Activated naive CD4-positive, alpha-beta T cell treated with anti-CD3 and anti-CD28 coated beads, Interleukin-2, amount 50 U/mL, for 24 hours (primary cell): Measurements from ENCODE around the gene CLP1.
"Not testable (repeated sequence)": the region's sequence is repeated elsewhere in the genome, so short reads cannot be mapped to it uniquely, and the experiment has no call there.

Experiments used
- H3K27ac Mint-ChIP-seq: one replicate; pipeline ENCODE4 v1.8.0; 2021; ENCODE audit warnings: mild to moderate bottlenecking, mixed read lengths
- H3K27me3 Mint-ChIP-seq: one replicate; pipeline ENCODE4 v1.8.0; 2021; ENCODE audit warnings: mixed read lengths
- H3K36me3 Mint-ChIP-seq: one replicate; pipeline ENCODE4 v1.8.0; 2021; ENCODE audit warnings: mixed read lengths
- H3K4me1 Mint-ChIP-seq: one replicate; pipeline ENCODE4 v1.8.0; 2021; ENCODE audit warnings: mixed read lengths
- H3K4me3 Mint-ChIP-seq: one replicate; pipeline ENCODE4 v1.8.0; 2021; ENCODE audit warnings: mild to moderate bottlenecking, mixed read lengths
- H3K9me3 Mint-ChIP-seq: one replicate; pipeline ENCODE4 v1.8.0; 2021; ENCODE audit warnings: mixed read lengths

Gene CLP1

GRCh38 chr11:57648801-57649735 lies 8.5 kb upstream of the CLP1 start:
- Mint-ChIP-seq H3K27ac (peak overlapping the region; percentile 51), H3K36me3 (no peaks in the 10 kb centered on the region), H3K4me3 (peak overlapping the region; percentile 90), H3K9me3 (no peaks in the 10 kb centered on the region), H3K4me1 (peaks cover 49% of the 10 kb centered on the region), H3K27me3 (peaks cover 19% of the 10 kb centered on the region)

DNA sequence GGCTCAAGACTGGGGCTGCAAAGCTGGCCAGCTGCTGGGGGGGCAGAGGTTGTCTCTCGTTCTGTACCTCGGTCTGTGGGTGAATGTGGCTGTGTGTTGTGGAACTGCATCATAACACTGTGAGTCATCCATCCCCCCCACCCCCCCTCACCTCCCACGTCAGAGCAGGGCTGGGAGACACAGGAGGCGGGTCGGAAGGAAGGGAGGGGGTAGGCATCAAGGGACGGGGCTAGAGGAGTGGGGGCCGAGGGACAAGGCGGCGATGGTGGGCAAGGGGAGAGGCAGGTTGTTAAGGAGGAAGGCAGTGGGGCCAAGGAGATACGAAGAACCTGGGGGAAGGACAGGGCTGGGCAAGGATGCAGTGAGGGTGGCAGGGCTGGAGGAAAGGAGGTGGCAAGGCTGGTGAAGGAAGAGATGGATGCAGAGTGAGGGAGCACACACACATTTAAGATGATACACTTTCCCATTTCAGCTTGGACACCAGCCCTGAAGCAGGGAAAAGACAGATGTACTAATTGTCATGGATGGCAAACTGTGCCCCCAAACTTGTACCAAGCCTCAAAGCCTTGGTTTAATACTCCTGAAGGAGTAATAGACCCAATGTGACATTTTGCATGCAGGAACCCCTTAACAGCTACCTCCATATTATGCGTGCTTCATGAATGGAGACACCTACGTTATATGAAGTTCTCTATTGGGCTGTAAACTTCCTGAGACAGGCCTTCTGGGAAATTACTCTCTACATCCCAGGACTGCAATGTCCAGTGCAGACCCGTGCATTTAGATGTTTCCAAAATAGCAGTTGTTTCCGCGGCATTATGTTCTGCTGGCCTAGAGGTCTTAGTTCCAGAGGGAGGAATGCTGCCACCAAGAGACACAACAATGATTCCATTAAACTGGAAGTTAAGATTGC lies 7.5 kb upstream of the CLP1 start, which contains the start of gene YPEL4:
Gene YPEL4 (minus strand): TSS at position 87 of the 913 bp plus-strand sequence. CDS start 2,805 bp downstream, outside the sequence.
- Mint-ChIP-seq H3K4me3 (peak within 1 kb of the TSS; percentile 90), H3K36me3 (no peaks in the 10 kb centered on the region), H3K27ac (peak within 1 kb of the TSS; percentile 51), H3K4me1 (peaks cover 49% of the 10 kb centered on the region), H3K9me3 (no peaks in the 10 kb centered on the region), H3K27me3 (peaks cover 19% of the 10 kb centered on the region)

DNA sequence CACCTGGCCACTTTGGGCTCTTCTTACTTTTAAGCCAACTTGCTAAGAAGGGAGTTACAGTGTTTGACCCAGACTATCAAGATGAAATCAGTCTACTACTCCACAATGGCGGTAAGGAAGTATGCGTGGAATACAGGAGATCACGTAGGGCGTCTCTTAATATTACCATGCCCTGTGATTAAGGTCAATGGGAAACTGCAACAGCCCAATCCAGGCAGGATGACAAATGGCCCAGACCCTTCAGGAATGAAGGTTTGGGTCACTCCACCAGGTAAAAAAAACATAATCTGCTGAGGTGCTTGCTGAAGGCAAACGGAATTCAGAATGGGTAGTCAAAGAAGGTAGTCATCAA lies 6.8 kb upstream of the CLP1 start:
- H3K4me3 Mint-ChIP-seq = no peak overlapping the region
- peaks cover 49% of the 10 kb centered on the region for H3K4me1 Mint-ChIP-seq
- H3K36me3 Mint-ChIP-seq = no peaks in the 10 kb centered on the region
- H3K27me3 Mint-ChIP-seq = peaks cover 17% of the 10 kb centered on the region
- H3K9me3 Mint-ChIP-seq = no peaks in the 10 kb centered on the region
- H3K27ac Mint-ChIP-seq = no peak overlapping the region

GRCh38 chr11:57651408-57651807 lies 6.2 kb upstream of the CLP1 start:
- Mint-ChIP-seq H3K27me3 (peaks cover 11% of the 10 kb centered on the region), H3K36me3 (no peaks in the 10 kb centered on the region), H3K4me1 (peaks cover 48% of the 10 kb centered on the region), H3K4me3 (no peak overlapping the region), H3K9me3 (no peaks in the 10 kb centered on the region), H3K27ac (no peak overlapping the region)

DNA sequence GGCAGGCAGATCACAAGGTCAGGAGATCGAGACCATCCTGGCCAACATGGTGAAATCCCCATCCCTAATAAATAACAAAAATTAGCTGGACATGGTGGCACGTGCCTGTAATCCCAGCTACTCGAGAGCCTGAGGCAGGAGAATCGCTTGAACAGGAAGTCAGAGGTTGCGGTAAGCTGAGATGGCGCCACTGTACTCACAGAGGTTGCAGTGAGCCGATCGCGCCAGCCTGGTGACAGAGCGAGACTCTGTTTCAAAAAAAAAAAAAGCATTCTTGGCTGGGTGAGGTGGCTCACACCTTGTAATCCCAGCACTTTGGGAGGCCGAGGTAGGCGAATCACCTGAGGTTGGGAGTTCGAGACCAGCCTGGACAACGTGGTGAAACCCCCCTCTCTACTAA lies 5.3 kb upstream of the CLP1 start:
- not testable (repeated sequence) for H3K27ac Mint-ChIP-seq

DNA sequence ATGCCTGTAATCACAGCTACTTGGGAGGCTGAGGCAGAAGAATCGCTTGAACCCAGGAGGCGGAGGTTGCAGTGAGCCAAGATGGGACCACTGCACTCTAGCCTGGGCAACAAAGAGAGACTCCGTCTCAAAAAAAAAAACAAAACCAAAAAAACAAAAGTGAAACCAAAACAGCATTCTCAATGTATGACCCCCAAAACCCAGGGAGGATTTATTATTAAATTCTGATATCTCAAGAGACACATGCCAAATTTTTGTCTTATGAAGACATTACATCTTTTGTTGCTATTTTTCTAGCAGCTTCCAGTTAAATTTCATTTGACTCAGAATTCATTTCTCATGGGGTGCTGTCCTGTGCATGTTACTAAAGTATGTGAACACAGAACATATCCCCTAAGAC lies 4.9 kb upstream of the CLP1 start:
- Mint-ChIP-seq H3K36me3 (peaks cover 2% of the 10 kb centered on the region), H3K9me3 (no peaks in the 10 kb centered on the region), H3K27ac (no peak overlapping the region), H3K27me3 (peaks cover 4% of the 10 kb centered on the region), H3K4me3 (peak overlapping the region; percentile 23), H3K4me1 (peaks cover 49% of the 10 kb centered on the region)

More for the DNA sequence above, 5.3 kb upstream of the CLP1 start:
- not testable (repeated sequence) for H3K9me3 Mint-ChIP-seq, H3K27me3 Mint-ChIP-seq, H3K36me3 Mint-ChIP-seq
- peaks cover 46% of the 10 kb centered on the region for H3K4me1 Mint-ChIP-seq
- H3K4me3 Mint-ChIP-seq = peak overlapping the region; percentile 23

- H3K27ac Mint-ChIP-seq = peak overlapping the region; percentile 77
- peaks cover 1% of the 10 kb centered on the region for H3K27me3 Mint-ChIP-seq
- H3K4me1 Mint-ChIP-seq = peaks cover 49% of the 10 kb centered on the region
- H3K9me3 Mint-ChIP-seq = no peaks in the 10 kb centered on the region
- H3K36me3 Mint-ChIP-seq = peaks cover 2% of the 10 kb centered on the region
- no peak overlapping the region for H3K4me3 Mint-ChIP-seq
Measured at GRCh38 chr11:57653163-57653562, 4.4 kb upstream of the CLP1 start.

DNA sequence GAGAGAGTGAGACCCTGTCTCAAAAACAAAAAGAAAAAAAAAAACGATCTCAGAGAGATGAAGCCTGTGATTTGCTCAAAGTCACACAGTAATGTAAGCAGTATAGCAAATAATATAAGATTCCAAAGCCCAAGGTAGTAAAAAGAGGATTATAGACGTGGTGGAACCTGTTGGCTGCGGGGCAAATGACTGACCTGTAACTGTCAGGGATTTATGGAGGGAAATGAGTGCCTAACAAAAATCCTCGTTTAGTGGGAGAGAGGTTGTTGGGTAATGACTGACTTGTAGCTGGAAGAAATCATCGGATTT lies 723 bp upstream of the CLP1 start:
- H3K27me3 Mint-ChIP-seq = no peaks in the 10 kb centered on the region
- peak overlapping the region; percentile 67 for H3K4me3 Mint-ChIP-seq
- H3K9me3 Mint-ChIP-seq = no peaks in the 10 kb centered on the region
- H3K27ac Mint-ChIP-seq = peak overlapping the region; percentile 56
- H3K4me1 Mint-ChIP-seq = peaks cover 38% of the 10 kb centered on the region
- peaks cover 6% of the 10 kb centered on the region for H3K36me3 Mint-ChIP-seq

DNA sequence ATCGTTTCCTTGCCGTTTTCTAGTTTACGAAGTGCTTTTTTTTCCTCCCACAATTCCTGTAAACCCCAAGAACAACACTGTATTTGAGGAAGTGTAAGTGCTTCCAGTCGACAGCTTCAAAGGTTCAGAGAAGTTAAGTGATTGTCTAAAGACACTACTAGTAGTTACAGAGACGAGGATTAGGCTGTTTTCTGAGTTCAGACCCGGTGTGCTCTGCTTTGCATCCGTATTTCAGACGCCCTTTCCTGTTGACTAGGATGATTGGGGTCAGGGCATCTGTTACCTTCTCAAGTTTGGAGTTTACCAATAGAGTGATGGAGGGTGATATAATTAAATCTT lies 430 bp downstream of the CLP1 start:
- Mint-ChIP-seq H3K27ac (peak overlapping the region; percentile 98), H3K36me3 (peaks cover 6% of the 10 kb centered on the region), H3K9me3 (no peaks in the 10 kb centered on the region), H3K4me1 (peaks cover 38% of the 10 kb centered on the region), H3K4me3 (peak overlapping the region; percentile 100), H3K27me3 (no peaks in the 10 kb centered on the region)

DNA sequence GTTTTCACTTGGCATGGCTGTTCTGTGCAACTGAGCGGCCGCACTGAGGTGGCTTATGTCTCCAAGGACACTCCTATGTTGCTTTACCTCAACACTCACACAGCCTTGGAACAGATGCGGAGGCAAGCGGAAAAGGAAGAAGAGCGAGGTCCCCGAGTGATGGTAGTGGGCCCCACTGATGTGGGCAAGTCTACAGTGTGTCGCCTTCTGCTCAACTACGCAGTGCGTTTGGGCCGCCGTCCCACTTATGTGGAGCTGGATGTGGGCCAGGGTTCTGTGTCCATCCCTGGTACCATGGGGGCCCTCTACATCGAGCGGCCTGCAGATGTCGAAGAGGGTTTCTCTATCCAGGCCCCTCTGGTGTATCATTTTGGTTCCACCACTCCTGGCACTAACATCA lies 2.1 kb downstream of the CLP1 start:
- no peak overlapping the region for H3K27ac Mint-ChIP-seq
- H3K27me3 Mint-ChIP-seq = no peaks in the 10 kb centered on the region
- no peaks in the 10 kb centered on the region for H3K9me3 Mint-ChIP-seq
- H3K36me3 Mint-ChIP-seq = peaks cover 6% of the 10 kb centered on the region
- no peak overlapping the region for H3K4me3 Mint-ChIP-seq
- peaks cover 37% of the 10 kb centered on the region for H3K4me1 Mint-ChIP-seq

GRCh38 chr11:57662893-57663292 lies 5.3 kb downstream of the CLP1 start:
- Mint-ChIP-seq H3K27ac (no peak overlapping the region), H3K36me3 (peaks cover 4% of the 10 kb centered on the region), H3K4me3 (no peak overlapping the region), H3K4me1 (peaks cover 42% of the 10 kb centered on the region), H3K27me3 (no peaks in the 10 kb centered on the region), H3K9me3 (no peaks in the 10 kb centered on the region)

DNA sequence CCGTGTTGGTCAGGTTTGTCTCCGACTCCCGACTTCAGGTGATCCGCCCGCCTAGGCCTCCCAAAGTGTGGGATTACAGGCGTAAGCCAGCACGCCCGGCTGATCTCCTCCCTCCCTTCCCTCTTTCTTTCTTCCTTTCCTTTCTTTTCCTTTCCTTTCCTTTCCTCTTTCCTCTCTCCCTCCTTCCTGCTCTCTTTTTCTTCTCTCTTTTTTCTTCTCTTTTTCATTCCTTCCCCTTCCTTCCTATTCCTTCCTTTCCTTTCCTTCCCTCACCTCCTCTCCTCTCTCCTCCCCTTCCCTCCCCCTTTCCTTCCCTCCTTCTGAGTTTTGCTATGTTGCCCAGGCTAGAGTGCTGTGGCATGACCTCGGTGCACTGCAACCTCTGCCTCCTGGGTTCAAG lies 6.4 kb downstream of the CLP1 start:
- H3K4me1 Mint-ChIP-seq = peaks cover 38% of the 10 kb centered on the region
- H3K27ac Mint-ChIP-seq = no peak overlapping the region
- H3K27me3 Mint-ChIP-seq = no peaks in the 10 kb centered on the region
- H3K9me3 Mint-ChIP-seq = no peaks in the 10 kb centered on the region
- peaks cover 4% of the 10 kb centered on the region for H3K36me3 Mint-ChIP-seq
- no peak overlapping the region for H3K4me3 Mint-ChIP-seq

DNA sequence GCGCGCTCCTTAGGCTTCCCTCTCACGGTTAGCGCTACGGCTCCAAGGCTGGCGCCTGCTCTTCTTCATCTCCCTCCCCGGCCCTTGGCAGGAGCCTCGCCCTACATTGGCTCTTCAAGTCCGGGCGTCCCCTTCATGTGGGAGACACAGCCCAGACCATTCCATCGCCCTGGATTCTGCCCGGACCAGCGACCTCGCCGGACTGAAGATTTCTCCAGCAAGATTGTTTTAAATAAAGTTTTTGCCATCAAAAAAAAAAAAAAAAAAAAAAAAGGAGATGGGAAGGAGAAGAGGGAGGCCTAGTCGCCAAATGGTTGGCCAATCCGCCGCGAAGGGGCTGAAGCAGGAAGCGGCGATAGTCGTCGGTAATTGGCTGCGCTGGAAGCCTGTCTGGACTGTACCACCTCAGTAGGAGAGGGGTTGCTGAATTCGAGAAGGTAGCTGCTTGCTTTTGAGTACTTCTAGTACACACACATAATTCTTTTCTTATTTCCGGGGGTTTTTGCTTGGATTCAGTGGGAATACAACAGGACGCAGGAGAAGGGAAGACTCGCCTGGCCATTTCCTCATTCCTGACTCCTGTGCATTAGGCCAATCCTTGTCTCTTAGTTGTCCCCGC lies 9.7 kb downstream of the CLP1 start:
- Mint-ChIP-seq H3K4me1 (peaks cover 59% of the 10 kb centered on the region), H3K27me3 (no peaks in the 10 kb centered on the region)

DNA sequence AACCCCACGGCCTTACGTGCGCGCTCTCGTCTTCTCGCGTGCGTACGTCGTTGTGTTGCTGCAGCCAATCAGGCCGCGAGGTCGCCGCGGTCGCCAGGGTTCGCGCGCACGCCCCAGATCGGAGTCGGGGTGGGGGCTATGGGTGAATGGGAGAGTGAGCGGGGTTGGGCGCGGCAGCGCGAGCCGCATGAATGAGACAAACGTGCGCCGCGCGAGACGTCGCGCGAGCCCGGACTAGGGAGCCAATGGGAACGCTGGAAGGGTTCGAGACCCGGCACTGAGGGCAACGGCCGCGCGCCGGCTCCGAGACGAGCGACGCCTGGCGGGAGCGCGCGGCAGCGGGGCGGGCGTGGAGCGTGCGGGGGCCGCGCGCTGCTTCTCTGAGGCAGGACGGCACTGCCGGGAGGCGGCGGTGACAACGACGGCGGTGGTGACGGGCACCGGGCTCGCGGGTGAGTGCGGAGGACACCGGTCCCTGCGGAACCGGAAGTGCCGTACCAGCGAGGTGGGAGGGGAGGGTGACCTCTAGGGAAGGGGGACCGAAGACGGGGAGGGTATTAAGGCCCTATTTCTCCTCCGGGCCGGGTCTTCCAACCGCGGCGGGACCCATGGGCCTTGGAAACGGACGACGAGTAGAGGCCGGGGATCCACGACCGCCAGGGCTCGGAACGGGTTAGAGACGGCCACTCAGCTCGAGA lies 10.3 kb downstream of the CLP1 start, which contains the start of gene ZDHHC5:
Gene ZDHHC5 (plus strand): TSS at position 379 of the 698 bp plus-strand sequence. CDS start 4,977 bp downstream, outside the sequence.
- Mint-ChIP-seq H3K27ac (peak within 1 kb of the TSS; percentile 100), H3K4me3 (peak within 1 kb of the TSS; percentile 96), H3K36me3 (peaks cover 5% of the 10 kb centered on the region), H3K4me1 (peaks cover 61% of the 10 kb centered on the region), H3K27me3 (no peaks in the 10 kb centered on the region), H3K9me3 (no peaks in the 10 kb centered on the region)

More for the DNA sequence above, 9.7 kb downstream of the CLP1 start:
- peaks cover 4% of the 10 kb centered on the region for H3K36me3 Mint-ChIP-seq
- H3K27ac Mint-ChIP-seq = peak overlapping the region; percentile 100
- H3K4me3 Mint-ChIP-seq = peak overlapping the region; percentile 96
- no peaks in the 10 kb centered on the region for H3K9me3 Mint-ChIP-seq

DNA sequence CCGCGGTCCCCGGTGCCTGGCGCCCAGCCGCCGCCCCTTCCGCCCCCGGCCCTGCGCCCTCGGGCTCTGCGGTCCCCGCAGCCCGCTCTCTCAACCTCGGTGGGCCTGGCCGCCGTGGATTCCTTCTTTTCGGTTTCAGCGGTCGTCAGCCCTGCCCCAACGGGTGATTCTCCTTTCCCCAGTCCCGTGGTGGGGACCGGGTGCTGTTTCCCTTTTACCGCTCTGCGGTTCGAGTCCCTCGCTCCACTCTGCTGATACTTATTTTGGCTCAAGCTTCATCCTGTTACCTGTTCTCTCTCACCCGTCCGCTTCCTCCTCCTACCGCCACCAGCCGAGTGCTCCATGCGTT lies 10.8 kb downstream of the CLP1 start:
- H3K27ac Mint-ChIP-seq = peak overlapping the region; percentile 99
- H3K27me3 Mint-ChIP-seq = no peaks in the 10 kb centered on the region
- no peaks in the 10 kb centered on the region for H3K9me3 Mint-ChIP-seq
- peaks cover 9% of the 10 kb centered on the region for H3K36me3 Mint-ChIP-seq
- H3K4me3 Mint-ChIP-seq = peak overlapping the region; percentile 96
- H3K4me1 Mint-ChIP-seq = peaks cover 66% of the 10 kb centered on the region
